Sigmoid colon (tissue), 7 donors: ENCODE measurements around the gene NT5E. TPM values are rescaled to one million over a fixed set of nuclear protein-coding genes. Genes with fewer than 3 reads are reported as not detected.
A peak's percentile ranks its signal among the peaks of the same experiment; 100 is the strongest.

Experiments used
- DNase-seq: peaks from one replicate; pipeline ENCODE4 v3.0.0-alpha.2; 2019
- H3K27ac ChIP-seq, 4 donors: fragments of 200-600 bp; sonication (generic); one replicate each; pipeline ENCODE4 v1.5.1; 2016 to 2019; ENCODE audit warnings: mild to moderate bottlenecking in 1 of 4
- H3K27me3 ChIP-seq, 3 donors: fragments of 200-600 bp; sonication (generic); one replicate each; pipeline ENCODE4 v1.5.1; 2019; ENCODE audit warnings: mild to moderate bottlenecking in 1 of 3
- H3K36me3 ChIP-seq, 4 donors: fragments of 200-600 bp; sonication (generic); one replicate each; pipeline ENCODE4 v1.5.1; 2016 to 2019
- H3K4me1 ChIP-seq, 4 donors: fragments of 200-600 bp; sonication (generic); one replicate each; pipeline ENCODE4 v1.5.1; 2017 to 2019
- H3K4me3 ChIP-seq, 4 donors: fragments of 200-600 bp; sonication (generic); one replicate each; pipeline ENCODE4 v1.5.1; 2017 to 2019; ENCODE audit warnings: mild to moderate bottlenecking in 2 of 4, moderate library complexity in 1 of 4
- H3K9me3 ChIP-seq, 4 donors: fragments of 200-600 bp in 3 of 4; sonication (generic) in 3 of 4; one replicate each; pipeline versions ENCODE4 v1.5.1 to v1.6.1; 2013 to 2019
- EP300 ChIP-seq, 4 donors: sonication (generic); formaldehyde crosslinking; IDR thresholded peaks; one replicate each; pipeline ENCODE4 v1.6.1; 2017; ENCODE audit warnings: antibody characterized with exemption in 4 of 4
- POLR2A ChIP-seq, 2 donors: fragments of 450-650 bp; IDR thresholded peaks; one replicate each; pipeline ENCODE4 v1.6.1; 2016; ENCODE audit warnings: antibody characterized with exemption in 2 of 2, mild to moderate bottlenecking in 2 of 2, moderate library complexity in 2 of 2
- POLR2AphosphoS5 ChIP-seq, 4 donors: sonication (generic); formaldehyde crosslinking; IDR thresholded peaks; one replicate each; pipeline ENCODE4 v1.6.1; 2017; ENCODE audit warnings: antibody characterized with exemption in 4 of 4
- WGBS, 2 donors: extraction: QIAGEN DNeasy Blood & Tissue Kit; methylation state at CpG; one replicate each; pipeline ENCODE4 v1.1.7; 2013; 5-methylcytosine and 5-hydroxymethylcytosine counted together
- intact Hi-C: fragments of 100-400 bp; cut with DNase I; formaldehyde crosslinking; loops from one replicate; pipeline ENCODE4 v1.15.1; 2023
- polyA plus RNA-seq, 3 donors: library from polyadenylated mRNA; stranded (reverse); fragments of 200-250 nt; gene quantifications; one replicate each; pipeline ENCODE4 v1.2.3, GENCODE V29; 2013
- total RNA-seq, 4 donors: library from RNA; depleted of rRNA; stranded (reverse); fragments of >200 nt; gene quantifications; one replicate each; pipeline ENCODE4 v1.1.0, GENCODE V29; 2016
- TF ChIP-seq, protein P1 (sequence below), 4 experiments: fragments of 450-650 bp in 3 of 4; fragments of 200-600 bp in 1 of 4; IDR thresholded peaks; one replicate each; pipeline ENCODE4 v1.5.1; 2016 to 2019; ENCODE audit warnings: antibody characterized with exemption in 4 of 4, mild to moderate bottlenecking in 3 of 4, moderate library complexity in 2 of 4
- donor health status: healthy with polysubstance abuse.
- donor health status: Bipolar disorder and iron deficiency.
- donor health status: healthy.

Gene NT5E
- total and polyA plus RNA-seq, 7 donors = 4.6 to 70.3 (median 21.7) TPM

DNA sequence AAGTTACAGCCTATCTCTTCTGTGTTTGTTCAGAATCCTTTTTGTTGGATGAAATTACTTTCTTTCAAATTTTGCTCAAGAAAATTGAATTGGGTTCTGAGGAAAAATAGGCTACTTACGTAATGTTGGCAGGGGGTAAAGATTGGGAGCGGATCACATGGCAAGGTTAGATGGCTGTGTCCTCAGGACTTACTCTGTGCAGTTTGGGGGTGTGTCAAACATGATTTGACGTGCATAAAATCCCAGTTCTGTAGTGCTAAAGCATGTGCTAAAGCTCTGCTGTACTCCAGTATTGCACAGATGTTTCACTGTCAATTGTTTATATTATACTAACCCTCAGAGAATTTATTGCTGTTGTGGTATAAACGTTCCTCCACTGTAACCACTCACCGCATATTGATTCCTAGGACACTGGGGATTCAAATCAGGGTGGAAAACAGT, 2.6 kb downstream of the NT5E start:
- Histone ChIP-seq H3K27ac (peak overlapping the region in 3 of 4 donors; percentile 89 to 94 (median 89)), H3K27me3 (no peaks in the 10 kb centered on the region), H3K4me1 (peaks cover 0 to 43% (median 30%) of the 10 kb centered on the region in 4 donors), H3K36me3 (no peaks in the 10 kb centered on the region), H3K4me3 (peak overlapping the region in 2 of 4 donors; percentile 82), H3K9me3 (no peaks in the 10 kb centered on the region)
- DNase-seq = no peak
- intact Hi-C loops = no loop called here
- TF ChIP-seq POLR2AphosphoS5 (IDR thresholded peaks at IDR 0.05) = peak in 1 of 4 donors; percentile 30
- no peak for TF ChIP-seq EP300 (IDR thresholded peaks at IDR 0.05)
- no peak for TF ChIP-seq POLR2A (IDR thresholded peaks at IDR 0.05)
- TF ChIP-seq, protein P1, sequence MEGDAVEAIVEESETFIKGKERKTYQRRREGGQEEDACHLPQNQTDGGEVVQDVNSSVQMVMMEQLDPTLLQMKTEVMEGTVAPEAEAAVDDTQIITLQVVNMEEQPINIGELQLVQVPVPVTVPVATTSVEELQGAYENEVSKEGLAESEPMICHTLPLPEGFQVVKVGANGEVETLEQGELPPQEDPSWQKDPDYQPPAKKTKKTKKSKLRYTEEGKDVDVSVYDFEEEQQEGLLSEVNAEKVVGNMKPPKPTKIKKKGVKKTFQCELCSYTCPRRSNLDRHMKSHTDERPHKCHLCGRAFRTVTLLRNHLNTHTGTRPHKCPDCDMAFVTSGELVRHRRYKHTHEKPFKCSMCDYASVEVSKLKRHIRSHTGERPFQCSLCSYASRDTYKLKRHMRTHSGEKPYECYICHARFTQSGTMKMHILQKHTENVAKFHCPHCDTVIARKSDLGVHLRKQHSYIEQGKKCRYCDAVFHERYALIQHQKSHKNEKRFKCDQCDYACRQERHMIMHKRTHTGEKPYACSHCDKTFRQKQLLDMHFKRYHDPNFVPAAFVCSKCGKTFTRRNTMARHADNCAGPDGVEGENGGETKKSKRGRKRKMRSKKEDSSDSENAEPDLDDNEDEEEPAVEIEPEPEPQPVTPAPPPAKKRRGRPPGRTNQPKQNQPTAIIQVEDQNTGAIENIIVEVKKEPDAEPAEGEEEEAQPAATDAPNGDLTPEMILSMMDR (IDR thresholded peaks at IDR 0.05) = no peak
- 19 to 45% methylated on average over 5 of the region's 5 CpGs for WGBS, 2 donors

DNA sequence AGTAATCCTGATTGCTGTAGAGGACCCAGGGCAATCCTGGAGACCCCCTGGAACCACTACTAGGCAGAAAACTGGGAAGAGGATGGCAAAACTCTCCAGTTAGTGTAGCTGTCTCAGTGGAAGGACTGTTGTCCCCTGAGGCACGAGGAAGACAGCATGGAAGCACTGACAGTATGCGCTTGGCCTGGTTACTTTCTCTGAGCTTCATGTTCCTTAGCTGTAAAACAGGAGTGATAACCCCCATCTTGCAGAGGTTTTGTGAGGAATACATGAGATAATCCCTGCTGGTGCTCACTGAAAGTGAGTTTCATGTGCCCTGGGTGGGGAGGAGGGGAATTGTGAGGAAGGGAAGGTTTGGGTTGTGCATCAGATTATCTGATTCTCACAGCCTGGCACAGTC, 3.2 kb downstream of the NT5E start:
- Histone ChIP-seq H3K9me3 (no peaks in the 10 kb centered on the region), H3K27ac (peak overlapping the region in 2 of 4 donors; percentile 89 to 94), H3K4me3 (no peak overlapping the region), H3K36me3 (no peaks in the 10 kb centered on the region), H3K27me3 (no peaks in the 10 kb centered on the region), H3K4me1 (peaks cover 0 to 49% (median 34%) of the 10 kb centered on the region in 4 donors)
- 87 to 96% methylated on average over 2 of the region's 2 CpGs for WGBS, 2 donors
- intact Hi-C loops = no loop called here
- DNase-seq = no peak
- no peak for TF ChIP-seq EP300 (IDR thresholded peaks at IDR 0.05)
- no peak for TF ChIP-seq POLR2AphosphoS5 (IDR thresholded peaks at IDR 0.05)
- TF ChIP-seq, protein P1 (IDR thresholded peaks at IDR 0.05) = no peak

GRCh38 chr6:85453490-85453889, 3.6 kb downstream of the NT5E start:
- Histone ChIP-seq H3K27me3 (no peaks in the 10 kb centered on the region), H3K4me3 (no peak overlapping the region), H3K36me3 (no peaks in the 10 kb centered on the region), H3K27ac (peak overlapping the region in 2 of 4 donors; percentile 89 to 94), H3K9me3 (no peaks in the 10 kb centered on the region), H3K4me1 (peaks cover 0 to 53% (median 38%) of the 10 kb centered on the region in 4 donors)
- intact Hi-C loops = no loop called here
- TF ChIP-seq, protein P1 (IDR thresholded peaks at IDR 0.05) = no peak
- TF ChIP-seq EP300 (IDR thresholded peaks at IDR 0.05) = no peak
- TF ChIP-seq POLR2A (IDR thresholded peaks at IDR 0.05) = no peak
- no peak for TF ChIP-seq POLR2AphosphoS5 (IDR thresholded peaks at IDR 0.05)
- no peak for DNase-seq
- WGBS, 2 donors = 81 to 93% methylated on average over 2 of the region's 2 CpGs

DNA sequence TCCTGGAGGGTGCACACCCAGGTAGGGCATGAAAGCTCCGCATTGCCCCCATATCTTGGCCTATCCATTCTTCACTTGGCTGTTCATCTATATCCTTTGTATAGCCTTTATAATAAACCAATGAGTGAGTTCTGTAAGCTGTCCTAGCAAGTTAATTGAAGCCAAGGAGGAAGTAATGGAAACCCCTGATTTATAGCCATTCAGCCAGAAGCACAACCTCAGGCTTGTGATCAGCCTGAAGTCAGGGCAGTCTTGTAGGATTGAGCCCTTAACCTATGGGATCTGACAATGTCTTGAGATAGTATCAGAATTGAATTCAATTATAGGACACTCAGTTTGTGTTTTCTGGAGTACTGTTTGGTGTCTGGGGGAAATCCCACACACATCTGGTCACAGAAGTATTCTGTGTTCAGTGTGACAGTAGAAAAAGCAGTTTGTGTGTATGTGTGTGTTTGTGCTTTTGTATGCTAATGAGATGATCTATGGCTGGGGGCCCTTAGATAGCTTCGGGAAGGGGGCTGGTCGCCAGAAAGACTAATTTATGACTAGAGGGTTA, 5.7 kb downstream of the NT5E start:
- Histone ChIP-seq H3K27ac (no peak overlapping the region), H3K9me3 (no peaks in the 10 kb centered on the region), H3K4me3 (no peak overlapping the region), H3K4me1 (peaks cover 0 to 62% (median 52%) of the 10 kb centered on the region in 4 donors), H3K27me3 (no peaks in the 10 kb centered on the region), H3K36me3 (no peaks in the 10 kb centered on the region)
- intact Hi-C loops = no loop called here
- no peak for DNase-seq
- no peak for TF ChIP-seq POLR2AphosphoS5 (IDR thresholded peaks at IDR 0.05)
- TF ChIP-seq EP300 (IDR thresholded peaks at IDR 0.05) = no peak
- TF ChIP-seq POLR2A (IDR thresholded peaks at IDR 0.05) = no peak
- TF ChIP-seq, protein P1 (IDR thresholded peaks at IDR 0.05) = no peak
- 75 to 90% methylated on average over 3 of the region's 3 CpGs for WGBS, 2 donors

DNA sequence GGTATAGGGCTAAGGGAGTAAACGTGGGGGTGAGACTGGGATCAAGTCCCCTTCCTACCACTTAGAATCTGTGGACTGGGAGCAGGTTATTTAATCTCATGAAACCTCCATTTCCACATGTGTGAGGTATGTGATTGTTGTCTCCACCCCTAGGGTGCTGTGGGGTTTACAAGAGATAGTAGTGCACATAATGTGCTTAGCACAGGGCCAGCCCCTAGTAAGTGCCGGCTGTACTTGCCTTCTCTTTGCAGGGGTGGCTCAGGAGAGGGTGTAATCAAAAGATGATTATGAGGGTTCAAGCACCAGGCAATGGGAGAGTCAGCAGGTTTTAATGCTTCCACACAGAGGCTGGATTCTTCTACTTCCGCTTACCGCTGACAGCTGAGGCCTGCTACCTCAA, 6.9 kb downstream of the NT5E start:
- intact Hi-C loops = no loop called here
- Histone ChIP-seq H3K4me1 (peaks cover 0 to 67% (median 57%) of the 10 kb centered on the region in 4 donors), H3K4me3 (no peak overlapping the region), H3K27me3 (no peaks in the 10 kb centered on the region), H3K27ac (peak overlapping the region in 1 of 4 donors; percentile 29), H3K9me3 (no peaks in the 10 kb centered on the region), H3K36me3 (no peaks in the 10 kb centered on the region)
- 91 to 94% methylated on average over 4 of the region's 4 CpGs for WGBS, 2 donors
- no peak for DNase-seq
- TF ChIP-seq, protein P1 (IDR thresholded peaks at IDR 0.05) = no peak
- no peak for TF ChIP-seq POLR2AphosphoS5 (IDR thresholded peaks at IDR 0.05)
